Jurkat, Clone E6-1 (cell line): ENCODE measurements around the gene ZNF286A.
"Not testable (repeated sequence)": the region's sequence is repeated elsewhere in the genome, so short reads cannot be mapped to it uniquely, and the experiment has no call there.

Experiments
- DNase-seq: peaks from one replicate; pipeline ENCODE4 v3.0.0-alpha.2; 2011; ENCODE audit warnings: low read depth, low spot score
- H3K4me3 ChIP-seq: 2 replicates; pipeline ENCODE4 v1.5.1; 2011; ENCODE audit warnings: mild to moderate bottlenecking, low read length, control low read depth, moderate library complexity

The ZNF286A gene

DNA sequence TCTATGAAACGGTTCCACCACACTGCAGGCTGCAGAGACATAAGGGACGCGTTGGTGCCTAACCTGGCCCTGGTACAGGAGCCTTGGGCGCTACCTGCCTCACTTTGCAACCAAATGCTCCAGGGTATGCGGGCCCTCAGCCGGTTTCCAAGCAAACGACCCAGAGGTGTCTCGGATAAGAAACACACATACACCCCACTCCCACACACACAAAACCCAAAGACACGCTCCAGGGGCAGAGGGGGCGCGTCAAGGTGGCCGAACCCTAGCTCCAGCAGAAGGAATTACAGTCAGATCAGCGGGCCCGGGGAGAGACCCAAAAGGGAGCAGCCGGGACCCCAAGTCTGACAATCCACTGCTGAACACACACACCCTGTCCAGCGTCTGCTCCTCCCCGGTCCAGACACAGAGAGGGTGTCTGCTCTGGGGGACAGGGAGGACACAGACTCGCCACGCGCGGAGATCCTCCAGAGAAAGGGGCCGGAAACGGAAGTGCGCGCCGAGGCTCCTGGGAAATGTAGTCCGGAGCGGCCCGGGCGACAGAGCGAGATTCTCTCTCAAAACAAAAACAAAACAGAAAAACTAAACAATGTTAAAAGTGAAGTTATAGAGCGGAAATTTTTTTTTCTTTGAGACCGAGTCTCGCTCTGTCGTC, 15.6 kb upstream of the ZNF286A start, which contains the start of gene TRIM16:
TRIM16 (minus strand) TSS at position 488 of the 655 bp plus-strand sequence. CDS start 32,702 bp downstream, outside the sequence.
- peak; percentile 22 for DNase-seq
- peak within 1 kb of the TSS; percentile 63 for H3K4me3 ChIP-seq

DNA sequence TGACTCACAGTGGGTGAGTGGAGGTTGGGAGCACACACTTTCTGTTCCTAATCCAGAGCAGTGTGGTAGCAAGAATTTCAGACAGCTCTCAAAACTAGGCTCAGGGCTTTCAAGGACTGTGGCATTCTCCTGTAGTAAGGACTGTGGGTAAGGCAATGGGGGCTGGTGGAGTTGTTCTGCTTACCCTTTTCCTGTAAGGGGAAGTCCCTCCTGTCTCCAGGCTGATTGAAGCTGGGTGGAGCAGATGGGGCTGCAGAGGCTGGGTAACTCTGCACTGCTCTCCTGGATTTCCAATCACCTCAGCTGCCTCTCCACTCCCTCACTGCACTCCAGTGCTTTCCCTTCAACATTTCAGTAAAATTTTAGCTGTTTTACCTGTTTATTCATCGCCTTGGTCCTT, 12.1 kb upstream of the ZNF286A start:
- H3K4me3 ChIP-seq, DNase-seq: not testable (repeated sequence)

DNA sequence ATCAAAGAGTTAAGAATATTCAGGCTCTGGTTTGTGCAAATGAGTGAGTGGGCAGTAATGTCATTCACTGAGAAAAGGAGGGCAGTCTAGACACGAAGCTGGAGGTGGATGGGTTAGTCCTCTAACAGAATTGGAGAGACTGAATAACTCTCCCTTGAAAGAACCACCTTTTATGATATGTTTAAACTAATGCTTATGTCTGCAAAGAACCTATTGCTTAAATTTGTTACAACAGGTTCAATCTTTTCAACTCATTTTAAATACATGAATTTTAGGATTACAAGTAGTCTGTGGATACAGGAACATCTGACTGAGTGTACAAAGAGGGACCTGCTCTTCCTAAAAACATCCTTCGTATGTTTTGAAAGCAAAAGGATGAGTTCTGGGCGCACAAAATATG, 585 bp upstream of the ZNF286A start:
- DNase-seq, result not testable (repeated sequence)
- H3K4me3 ChIP-seq, result peak overlapping the region; percentile 61

DNA sequence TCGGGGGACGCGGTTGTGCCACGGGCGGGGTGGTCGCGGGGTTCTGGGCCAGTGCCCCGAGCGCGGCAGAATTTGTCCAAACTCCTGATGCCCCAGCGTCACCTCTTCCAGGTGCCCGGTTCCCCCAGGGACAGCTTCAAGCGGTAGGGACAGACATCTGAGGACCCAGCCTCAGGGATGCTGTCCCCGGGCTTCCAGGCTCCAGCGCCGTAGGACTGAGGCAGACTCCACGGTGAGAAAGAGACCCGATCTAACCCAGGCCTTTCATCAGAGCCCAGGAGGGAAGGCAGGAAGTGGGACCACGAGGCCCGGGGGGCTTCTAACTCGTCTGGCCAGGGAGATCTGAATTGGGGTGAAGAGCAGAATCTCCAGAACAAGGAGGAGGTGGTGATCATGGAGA, 385 bp downstream of the ZNF286A start:
- peak overlapping the region; percentile 61 for H3K4me3 ChIP-seq
- DNase-seq, result not testable (repeated sequence)

DNA sequence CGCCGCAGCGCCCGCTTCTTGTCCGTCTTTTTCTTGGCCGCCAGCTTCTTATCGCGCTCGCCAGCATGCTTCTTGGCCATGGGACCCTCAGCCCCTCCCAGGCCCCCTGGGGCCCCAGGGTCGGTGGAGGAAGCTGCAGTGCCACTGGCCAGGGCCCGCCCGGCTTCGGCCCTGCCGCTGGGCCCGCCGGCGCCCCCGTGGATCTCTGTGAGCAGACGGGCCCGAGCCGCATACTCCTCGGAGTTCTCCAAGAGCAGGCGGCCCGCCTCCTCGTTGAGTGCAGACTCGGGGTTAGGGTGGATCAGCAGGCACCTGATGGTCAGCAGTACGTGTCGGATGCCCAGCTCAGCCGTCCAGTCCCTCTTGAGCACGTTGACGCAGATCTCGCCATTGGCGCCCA, 4.7 kb downstream of the ZNF286A start:
- H3K4me3 ChIP-seq, DNase-seq: not testable (repeated sequence)

DNA sequence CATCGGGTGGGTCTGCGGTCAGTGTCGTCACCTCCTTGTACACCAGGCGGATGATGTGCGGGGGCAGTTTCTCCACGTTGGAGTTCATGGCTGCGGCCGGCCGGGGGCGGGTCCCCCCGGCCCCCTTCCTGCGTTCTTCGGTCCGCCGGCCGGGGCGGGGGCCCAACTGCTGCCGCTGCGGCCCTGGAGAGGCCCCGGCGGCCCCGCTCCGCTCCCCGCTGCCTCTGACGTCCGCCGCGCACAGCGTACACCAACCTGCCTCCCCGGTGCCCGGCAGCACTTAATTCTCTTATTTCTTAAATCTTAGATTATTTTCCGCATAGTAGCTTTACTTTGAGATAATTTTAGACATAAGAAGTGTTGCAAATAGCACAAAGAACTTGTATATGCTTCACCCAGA, 5.3 kb downstream of the ZNF286A start:
- H3K4me3 ChIP-seq, DNase-seq: not testable (repeated sequence)

DNA sequence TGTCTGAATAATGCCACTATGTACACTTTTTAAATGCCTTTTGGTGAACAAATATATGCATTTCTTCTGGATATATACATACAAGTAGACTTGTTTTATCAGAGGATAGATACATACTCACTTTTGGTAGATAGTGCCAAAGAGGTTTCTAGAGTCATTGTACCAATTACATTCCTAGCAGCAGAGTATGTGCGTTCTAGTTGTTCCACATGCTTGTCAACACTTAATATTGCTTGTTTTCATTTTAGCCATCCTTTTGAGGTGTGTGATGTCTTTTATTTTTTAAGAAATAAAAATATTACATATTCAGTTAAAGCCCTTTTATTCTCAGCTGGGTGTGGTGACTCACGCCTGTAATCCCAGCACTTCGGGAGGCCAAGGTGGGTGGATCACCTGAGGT, 9.3 kb downstream of the ZNF286A start:
- not testable (repeated sequence) for H3K4me3 ChIP-seq, DNase-seq

DNA sequence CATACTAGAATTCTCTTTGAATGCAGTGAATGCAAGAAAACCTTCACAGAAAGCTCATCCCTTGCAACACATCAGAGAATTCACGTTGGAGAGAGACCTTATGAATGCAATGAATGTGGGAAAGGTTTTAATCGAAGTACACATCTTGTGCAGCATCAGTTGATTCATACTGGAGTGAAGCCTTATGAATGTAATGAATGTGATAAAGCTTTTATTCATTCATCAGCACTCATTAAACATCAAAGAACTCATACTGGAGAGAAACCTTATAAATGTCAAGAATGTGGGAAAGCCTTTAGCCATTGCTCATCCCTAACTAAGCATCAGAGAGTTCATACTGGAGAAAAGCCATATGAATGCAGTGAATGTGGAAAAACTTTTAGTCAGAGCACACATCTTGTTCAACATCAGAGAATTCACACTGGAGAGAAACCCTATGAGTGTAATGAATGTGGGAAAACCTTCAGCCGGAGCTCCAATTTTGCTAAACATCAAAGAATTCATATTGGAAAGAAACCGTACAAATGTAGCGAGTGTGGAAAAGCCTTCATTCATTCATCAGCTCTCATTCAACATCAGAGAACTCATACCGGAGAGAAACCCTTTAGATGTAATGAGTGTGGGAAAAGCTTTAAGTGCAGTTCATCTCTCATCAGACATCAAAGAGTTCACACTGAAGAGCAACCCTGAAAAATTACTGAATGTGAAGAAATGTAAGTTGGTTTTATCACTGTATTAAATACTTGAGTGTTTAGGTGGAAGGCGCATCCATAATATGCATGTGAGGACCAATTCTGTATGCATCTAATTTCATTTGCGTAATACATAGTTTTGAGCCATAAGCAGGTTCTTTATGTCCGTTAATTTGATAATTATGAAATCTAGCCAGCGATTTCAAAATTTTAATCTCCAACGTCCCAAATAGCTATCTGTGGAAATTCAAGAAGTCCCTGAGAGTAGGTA, 17.3 kb downstream of the ZNF286A start:
- DNase-seq, H3K4me3 ChIP-seq: not testable (repeated sequence)

DNA sequence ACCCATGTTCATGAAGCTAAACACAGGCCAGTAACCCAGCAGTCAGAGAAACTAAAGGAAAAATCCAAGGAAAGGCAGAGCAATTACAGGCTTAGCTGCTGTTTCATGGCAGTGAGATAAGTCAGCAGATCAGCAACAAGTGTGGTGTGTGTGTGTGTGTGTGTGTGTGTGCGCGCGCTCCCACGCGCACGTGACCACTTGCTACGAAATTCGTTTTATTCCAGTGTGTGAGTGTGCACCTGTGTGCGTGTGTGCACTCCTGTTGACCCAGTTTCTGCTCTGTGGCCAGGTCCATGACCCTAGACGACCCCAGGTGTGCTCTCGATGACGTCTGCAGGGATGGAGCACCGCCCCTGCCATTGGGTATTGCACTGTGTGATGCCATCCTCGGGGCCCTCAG, 31.0 kb downstream of the ZNF286A start:
- H3K4me3 ChIP-seq, DNase-seq: not testable (repeated sequence)

DNA sequence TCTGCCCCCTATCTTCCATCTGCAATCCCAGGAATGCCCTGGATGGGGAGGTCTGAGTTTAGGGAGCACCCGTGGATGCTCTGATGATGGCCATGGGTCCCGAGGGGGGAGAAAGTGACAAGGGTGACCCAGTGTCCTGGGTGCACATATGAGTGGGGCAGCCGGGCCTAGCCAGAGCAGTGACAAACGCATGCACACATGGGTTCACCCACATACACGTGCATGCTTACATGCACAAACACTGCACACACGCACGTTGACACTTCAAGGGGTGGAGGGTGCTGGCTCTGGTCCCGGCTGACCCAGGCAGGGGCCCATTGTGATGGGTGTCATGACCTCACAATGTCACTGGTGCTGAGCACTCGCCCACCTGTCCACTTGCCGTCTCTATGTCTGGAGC, 32.3 kb downstream of the ZNF286A start, which contains the start of gene TBC1D26:
TBC1D26 (plus strand) TSS at position 384 of the 400 bp plus-strand sequence. CDS start 3,066 bp downstream, outside the sequence.
- H3K4me3 ChIP-seq, DNase-seq: not testable (repeated sequence)

DNA sequence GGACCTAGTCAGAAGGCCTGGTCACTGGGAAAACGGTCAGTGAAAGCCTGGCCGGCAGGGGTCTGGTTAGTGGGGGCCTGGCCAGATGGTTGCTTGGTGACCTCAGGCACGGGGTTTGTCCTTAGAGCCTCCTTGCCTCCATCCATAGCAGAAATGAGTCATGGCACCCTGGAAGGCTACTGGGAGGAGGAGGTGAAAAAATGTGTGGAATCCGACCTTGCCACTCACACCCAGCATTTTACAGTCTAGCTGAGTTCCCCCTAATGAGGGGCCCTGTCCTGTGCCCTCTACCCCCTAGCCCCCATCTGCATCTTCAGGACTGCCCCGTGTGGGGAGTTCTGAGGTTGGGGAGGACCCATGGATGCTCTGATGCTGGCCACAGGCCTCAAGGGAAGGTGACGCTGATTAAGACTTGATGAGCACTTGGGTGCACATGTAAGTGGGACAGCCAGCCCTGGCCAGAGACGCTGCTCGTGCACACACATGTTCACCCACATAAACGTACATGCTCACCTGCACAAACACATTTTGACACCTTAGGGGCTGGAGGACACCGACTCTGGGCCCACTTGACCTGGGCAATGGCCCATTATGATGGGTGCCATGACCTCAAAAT, 33.7 kb downstream of the ZNF286A start:
- DNase-seq, H3K4me3 ChIP-seq: not testable (repeated sequence)

DNA sequence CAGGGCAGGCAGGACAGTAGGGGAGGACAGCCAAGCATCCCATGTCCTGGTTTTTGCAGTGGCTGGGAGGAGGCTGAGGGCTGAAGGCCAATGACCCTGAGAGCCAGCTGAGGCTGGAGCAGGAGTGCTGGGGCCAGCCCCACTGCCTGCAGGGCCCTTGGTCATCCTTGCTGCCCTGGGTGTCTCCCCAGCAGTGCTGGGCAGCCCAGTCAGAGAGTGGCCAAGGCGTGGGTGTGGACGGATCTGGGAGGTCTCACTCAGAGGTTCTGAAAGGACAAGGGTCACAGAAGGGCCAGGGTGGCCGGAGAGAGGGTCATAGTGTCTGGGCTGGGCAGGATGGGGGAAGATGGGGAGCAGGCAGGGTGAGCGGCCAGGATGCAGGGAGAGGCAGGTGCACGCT, 37.0 kb downstream of the ZNF286A start:
- DNase-seq, result not testable (repeated sequence)

DNA sequence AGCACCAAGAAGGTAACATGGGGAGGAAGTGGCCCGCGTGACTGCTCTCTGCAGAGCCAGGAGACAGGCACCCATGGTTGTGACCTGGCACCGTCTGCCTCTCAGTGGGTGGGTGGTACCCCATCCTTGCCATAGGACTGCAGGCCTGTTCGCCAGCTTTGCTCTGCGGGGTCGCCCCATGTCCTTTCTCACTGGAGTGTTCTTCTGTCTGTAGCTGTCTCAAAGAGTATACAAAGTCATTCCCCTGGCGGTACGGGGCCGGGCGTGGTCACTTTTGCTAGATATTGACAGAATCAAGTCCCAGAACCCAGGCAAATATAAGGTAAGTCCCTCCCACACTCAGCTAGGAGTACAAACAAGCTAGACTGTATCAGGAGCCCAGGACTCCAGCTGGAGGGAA, 38.5 kb downstream of the ZNF286A start:
- no peak overlapping the region for H3K4me3 ChIP-seq
- no peak for DNase-seq

More for the DNA sequence above, 37.0 kb downstream of the ZNF286A start:
- not testable (repeated sequence) for H3K4me3 ChIP-seq

DNA sequence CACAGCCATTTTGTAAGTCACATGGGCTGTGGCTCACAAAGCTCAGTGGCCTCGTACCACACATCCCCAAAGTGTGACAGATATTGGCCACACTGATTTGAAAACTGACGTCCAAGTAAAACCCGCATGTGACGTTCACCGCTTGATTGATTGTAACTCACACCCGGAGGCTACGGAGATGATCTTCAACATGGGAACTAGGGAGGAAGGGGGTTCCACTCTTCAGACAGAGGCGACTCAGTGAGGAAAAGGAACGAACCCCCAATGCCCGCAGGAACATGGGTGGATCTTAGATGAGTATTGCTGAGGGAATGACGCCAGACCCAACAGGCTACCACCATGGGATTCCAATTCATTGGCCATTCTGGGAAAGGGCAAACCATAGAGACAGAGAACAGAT, 39.7 kb downstream of the ZNF286A start:
- H3K4me3 ChIP-seq, DNase-seq: not testable (repeated sequence)

DNA sequence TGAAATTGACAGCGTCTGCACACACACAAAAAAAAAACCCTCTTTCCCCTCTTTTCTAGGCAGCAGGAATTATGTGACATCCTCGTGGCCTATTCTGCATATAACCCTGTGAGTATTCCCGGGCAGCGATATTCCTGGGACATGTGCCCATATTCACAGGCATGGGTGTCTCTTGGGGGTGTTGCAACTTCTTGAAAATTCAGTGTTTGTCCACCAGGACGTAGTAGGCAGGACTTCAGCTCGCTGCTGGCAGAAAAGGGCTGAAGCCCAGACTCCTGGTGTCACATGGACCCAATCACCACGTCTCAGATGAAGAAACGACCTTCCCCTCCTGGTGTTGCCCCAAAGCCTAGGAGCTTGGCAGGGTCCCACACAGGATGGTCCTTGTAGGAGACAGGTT, 40.5 kb downstream of the ZNF286A start:
- H3K4me3 ChIP-seq, DNase-seq: not testable (repeated sequence)

DNA sequence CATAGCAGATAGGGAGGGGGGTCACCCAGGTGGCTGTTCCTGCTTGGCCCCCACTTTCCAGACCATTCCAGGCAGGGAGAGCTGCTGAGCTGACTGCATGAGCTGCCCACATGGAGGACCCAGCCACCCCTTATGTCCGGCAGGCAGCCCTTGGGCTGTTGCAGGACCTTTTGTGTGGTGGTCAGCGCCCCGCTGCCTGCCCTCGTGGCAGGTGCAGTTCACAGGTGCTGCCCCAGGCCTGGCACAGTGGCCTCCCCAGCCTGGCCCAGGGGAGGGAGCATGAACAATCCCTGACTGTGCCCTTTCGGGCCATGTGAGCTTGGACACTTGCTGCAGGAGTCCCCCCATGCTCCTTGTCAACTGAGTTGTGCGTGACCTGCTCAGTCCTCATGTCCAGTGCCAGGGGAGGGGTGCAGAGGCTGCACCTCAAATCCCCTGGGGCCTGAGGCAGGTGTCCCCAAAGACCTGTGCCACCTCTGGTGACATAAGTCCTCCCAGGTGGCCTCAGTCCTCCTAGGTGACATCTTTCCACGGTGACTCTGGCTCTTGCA, 41.1 kb downstream of the ZNF286A start:
- DNase-seq, result no peak
- H3K4me3 ChIP-seq, result no peak overlapping the region

DNA sequence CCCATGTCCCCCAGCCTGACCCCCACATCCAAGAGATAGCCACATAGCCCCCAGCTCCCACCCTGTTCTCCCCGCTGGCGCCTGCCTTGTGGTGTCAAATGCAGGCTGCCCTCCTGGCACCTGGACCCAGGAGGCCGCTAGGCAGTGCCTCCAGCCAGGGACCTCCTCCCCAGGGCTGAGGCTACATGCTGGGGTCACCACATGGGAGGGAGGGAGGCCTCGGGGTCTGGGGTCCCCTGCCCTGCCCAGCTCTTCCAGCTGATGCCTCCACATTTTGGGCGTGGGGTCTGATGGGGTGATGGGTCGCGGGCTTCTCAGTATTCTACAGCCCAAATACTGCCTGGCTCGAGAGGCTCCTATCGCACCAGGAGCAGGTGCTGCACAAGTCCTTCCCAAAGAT, 42.1 kb downstream of the ZNF286A start:
- H3K4me3 ChIP-seq, result no peak overlapping the region
- no peak for DNase-seq

DNA sequence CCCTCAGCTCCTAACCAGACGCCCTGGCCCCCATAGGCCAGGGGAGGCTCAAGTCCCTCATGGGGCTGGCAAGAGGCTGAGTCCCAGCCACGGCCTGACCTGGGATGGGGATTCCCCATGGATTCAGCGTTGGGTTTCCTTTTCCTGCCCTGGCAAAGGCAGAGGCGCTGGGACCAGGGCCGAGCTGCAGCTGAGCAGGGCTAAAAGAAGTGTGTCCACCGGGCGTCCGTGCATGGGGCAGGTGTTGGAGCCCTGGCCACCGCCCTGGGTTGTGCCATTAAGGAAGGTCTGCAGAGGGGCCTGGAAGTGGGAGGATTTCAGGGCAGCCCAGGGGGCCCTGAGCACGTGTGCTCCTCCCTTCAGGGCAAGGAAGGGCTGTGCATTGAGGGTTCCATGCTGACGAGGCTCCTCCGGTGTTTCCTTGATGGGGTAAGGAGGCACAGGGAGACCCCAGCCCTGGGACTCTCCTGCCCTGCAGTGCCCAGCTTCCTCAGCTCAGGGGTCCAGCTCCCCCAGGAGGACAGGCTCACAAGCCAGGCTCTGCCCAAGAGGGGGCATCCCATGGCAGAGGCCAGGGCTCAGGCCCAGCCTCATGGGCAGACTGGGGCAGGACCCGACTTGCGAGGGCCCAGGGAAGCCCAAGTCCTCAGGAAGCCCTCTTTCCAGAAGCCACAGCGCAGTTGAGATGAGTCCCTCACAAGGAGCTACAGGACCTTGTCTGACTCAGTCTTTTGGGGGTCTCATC, 42.7 kb downstream of the ZNF286A start:
- H3K4me3 ChIP-seq, result no peak overlapping the region
- no peak for DNase-seq

DNA sequence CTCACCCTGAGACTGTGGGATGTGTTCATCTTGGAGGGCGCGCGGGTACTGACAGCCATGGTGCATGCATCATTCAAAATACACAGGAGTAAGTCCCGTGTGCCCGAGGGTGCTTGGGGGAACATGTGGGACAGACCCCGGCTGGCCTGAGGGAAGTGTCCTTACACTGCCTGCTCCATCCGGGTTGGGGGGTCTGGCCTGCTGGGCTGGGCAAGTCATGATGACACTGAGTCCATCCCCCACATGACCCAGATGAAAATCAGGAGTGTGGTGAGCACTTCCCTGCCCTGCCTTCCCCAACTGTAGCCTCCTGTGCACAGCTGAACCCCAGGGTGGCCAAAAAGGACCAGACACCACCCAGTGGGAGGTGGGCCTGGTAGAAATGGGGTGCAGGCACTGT, 43.4 kb downstream of the ZNF286A start:
- DNase-seq, result no peak

More for the DNA sequence above, 43.4 kb downstream of the ZNF286A start:
- no peak overlapping the region for H3K4me3 ChIP-seq
